ENCODE results near the gene CCDC77.
"Not testable (repeated sequence)": the region's sequence is repeated elsewhere in the genome, so short reads cannot be mapped to it uniquely, and the experiment has no call there.

The CCDC77 gene

DNA sequence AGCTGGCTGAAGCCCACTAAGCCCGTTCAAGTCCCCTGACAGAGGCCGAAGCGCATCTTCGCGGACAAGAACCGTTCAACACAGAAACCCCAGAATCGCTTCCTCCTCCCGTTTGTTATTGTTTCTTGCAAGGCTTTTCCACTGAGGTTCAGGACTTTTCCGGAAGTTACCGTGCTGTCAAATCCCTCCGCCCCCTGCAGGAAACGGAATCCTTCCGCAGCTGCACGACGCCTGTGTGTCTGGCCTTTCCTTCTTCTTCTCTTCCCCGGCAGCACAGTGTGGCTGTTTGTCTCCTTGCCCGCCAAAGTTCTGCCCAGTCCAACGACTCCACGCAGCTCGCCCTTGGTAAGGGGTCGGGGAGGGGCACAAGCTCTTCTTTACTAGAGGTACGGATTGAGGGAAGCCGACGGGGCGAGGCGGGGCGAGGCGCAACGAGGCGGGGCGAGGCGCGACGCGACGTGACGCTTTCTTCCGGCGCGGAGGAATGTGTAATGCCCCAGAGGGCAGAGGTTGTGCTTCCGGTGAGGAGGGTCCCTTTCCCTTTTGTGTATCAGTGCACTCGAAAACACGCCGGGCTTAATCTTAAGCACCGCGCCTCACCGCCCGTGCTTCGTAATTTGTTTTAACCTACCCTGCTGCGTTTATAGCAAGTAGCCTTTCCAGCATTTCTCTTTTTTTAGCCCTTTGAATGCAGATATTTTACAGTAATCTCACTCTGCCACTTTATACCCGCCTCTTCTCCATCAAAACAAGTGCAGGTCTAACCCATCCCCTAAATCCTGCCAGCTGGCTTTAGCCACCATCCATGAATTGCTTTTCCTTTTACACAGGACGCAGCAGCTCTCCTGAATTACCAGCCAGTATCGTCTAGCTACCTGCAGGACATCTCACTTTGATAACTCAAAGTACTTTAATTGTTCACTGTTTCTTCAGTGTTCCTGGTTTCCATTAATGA is 12.0 kb upstream of the CCDC77 start, which contains the start of gene KDM5A:
Gene KDM5A (minus strand): TSS at position 179 of the 955 bp plus-strand sequence. CDS start 229 bp downstream, outside the sequence.
- H3K27ac ChIP-seq (ENCODE audit: low read depth, low read length): peak within 1 kb of the TSS; percentile 98
- H3K27me3 ChIP-seq (ENCODE audit: control insufficient read depth, insufficient read depth, low read length): no peaks in the 10 kb centered on the region
- H3K4me1 ChIP-seq (ENCODE audit: control insufficient read depth, insufficient read depth, low read length): peaks cover 8% of the 10 kb centered on the region; the same call in 1 of the 2 replicates
- peak within 1 kb of the TSS; percentile 97 for H3K4me3 ChIP-seq (ENCODE audit: low read depth, low read length)
- H3K36me3 ChIP-seq (ENCODE audit: control insufficient read depth, insufficient read depth, low read length): peaks cover 10% of the 10 kb centered on the region
- no peaks in the 10 kb centered on the region for H3K9me3 ChIP-seq (ENCODE audit: control insufficient read depth, insufficient read depth, low read length)
- H3K9ac ChIP-seq (ENCODE audit: low read depth, low read length): peak within 1 kb of the TSS; percentile 93

- H3K4me3 ChIP-seq (ENCODE audit: low read depth, low read length): peak overlapping the region; percentile 99
- H3K36me3 ChIP-seq (ENCODE audit: control insufficient read depth, insufficient read depth, low read length): peaks cover 18% of the 10 kb centered on the region
- 0 out of 2 replicates have a peak, but pooled peaks cover 7% of the 10 kb centered on the region for H3K4me1 ChIP-seq (ENCODE audit: control insufficient read depth, insufficient read depth, low read length)
- no peak overlapping the region for H3K9ac ChIP-seq (ENCODE audit: low read depth, low read length)
- H3K9me3 ChIP-seq (ENCODE audit: control insufficient read depth, insufficient read depth, low read length): no peaks in the 10 kb centered on the region
- H3K27me3 ChIP-seq (ENCODE audit: control insufficient read depth, insufficient read depth, low read length): no peaks in the 10 kb centered on the region
- no peak overlapping the region for H3K27ac ChIP-seq (ENCODE audit: low read depth, low read length)
Observed at GRCh38 chr12:400828-401227, 616 bp upstream of the CCDC77 start.

DNA sequence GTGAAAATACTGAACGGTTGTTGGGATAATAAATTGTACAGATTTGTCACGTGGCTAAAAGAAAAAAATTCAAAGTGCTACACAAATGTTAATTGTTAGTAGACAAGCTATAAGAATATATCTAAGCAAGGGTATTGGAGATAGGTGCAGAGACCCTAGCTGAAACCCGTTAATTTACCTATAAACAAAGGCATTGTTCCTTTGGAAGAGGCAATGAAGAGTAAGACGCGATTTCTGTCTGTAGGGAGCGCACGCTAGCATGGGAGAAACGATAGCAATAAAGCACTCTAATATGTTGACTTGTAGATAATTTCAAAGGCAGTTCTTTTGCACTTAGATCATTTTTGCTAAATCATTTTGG is 565 bp downstream of the CCDC77 start:
- peak overlapping the region; percentile 90 for H3K9ac ChIP-seq (ENCODE audit: low read depth, low read length)
- H3K27ac ChIP-seq (ENCODE audit: low read depth, low read length): peak overlapping the region; percentile 86
- peak overlapping the region; percentile 99 for H3K4me3 ChIP-seq (ENCODE audit: low read depth, low read length)
- no peaks in the 10 kb centered on the region for H3K9me3 ChIP-seq (ENCODE audit: control insufficient read depth, insufficient read depth, low read length)
- H3K27me3 ChIP-seq (ENCODE audit: control insufficient read depth, insufficient read depth, low read length): no peaks in the 10 kb centered on the region
- H3K36me3 ChIP-seq (ENCODE audit: control insufficient read depth, insufficient read depth, low read length): peaks cover 30% of the 10 kb centered on the region
- H3K4me1 ChIP-seq (ENCODE audit: control insufficient read depth, insufficient read depth, low read length): 0 out of 2 replicates have a peak, but pooled peaks cover 7% of the 10 kb centered on the region

DNA sequence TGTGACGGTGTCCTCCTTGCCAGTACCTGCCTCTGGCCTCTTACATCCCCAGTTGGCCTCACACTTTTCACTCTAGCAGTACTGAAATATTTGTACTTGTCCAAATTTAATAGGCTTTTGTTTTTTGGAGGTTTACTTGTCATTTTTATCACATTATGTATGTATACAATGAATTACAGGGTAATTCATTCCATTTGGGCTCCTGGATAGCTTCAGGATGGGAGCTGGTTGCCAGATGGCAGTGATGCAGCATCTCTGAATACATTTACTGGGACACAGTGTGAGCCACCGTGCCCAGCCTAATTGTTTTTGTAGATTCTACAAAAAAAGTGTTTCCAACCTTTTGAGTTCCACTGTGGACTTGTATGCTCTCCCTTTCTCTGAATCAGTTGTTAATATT is 13.4 kb downstream of the CCDC77 start:
- no peak overlapping the region for H3K27ac ChIP-seq (ENCODE audit: low read depth, low read length)
- no peaks in the 10 kb centered on the region for H3K9me3 ChIP-seq (ENCODE audit: control insufficient read depth, insufficient read depth, low read length)
- H3K36me3 ChIP-seq (ENCODE audit: control insufficient read depth, insufficient read depth, low read length): peaks cover 76% of the 10 kb centered on the region
- H3K27me3 ChIP-seq (ENCODE audit: control insufficient read depth, insufficient read depth, low read length): no peaks in the 10 kb centered on the region
- H3K4me1 ChIP-seq (ENCODE audit: control insufficient read depth, insufficient read depth, low read length): no peaks in the 10 kb centered on the region
- H3K4me3 ChIP-seq (ENCODE audit: low read depth, low read length): no peak overlapping the region
- H3K9ac ChIP-seq (ENCODE audit: low read depth, low read length): no peak overlapping the region

DNA sequence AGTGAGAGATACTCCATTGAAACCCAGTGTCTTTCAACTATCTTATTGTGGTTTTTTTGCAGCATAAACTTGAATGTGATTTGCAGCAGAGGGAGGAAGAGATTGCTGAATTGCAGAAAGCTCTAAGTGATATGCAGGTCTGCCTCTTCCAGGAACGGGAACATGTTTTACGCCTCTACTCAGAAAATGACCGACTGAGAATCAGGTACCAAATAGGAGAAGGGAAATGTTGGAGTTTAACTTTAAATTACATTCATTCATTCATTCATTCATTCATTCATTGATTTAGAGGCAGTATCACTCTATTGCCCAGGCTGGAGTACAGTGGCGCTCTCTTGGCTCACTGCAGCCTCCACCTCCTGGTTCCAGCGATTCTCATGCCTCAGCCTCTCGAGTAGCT is 17.0 kb downstream of the CCDC77 start:
- Histone ChIP-seq H3K4me3 (ENCODE audit: low read depth, low read length) (no peak overlapping the region), H3K27ac (ENCODE audit: low read depth, low read length) (no peak overlapping the region), H3K27me3 (ENCODE audit: control insufficient read depth, insufficient read depth, low read length) (no peaks in the 10 kb centered on the region), H3K4me1 (ENCODE audit: control insufficient read depth, insufficient read depth, low read length) (no peaks in the 10 kb centered on the region), H3K36me3 (ENCODE audit: control insufficient read depth, insufficient read depth, low read length) (peaks cover 59% of the 10 kb centered on the region), H3K9ac (ENCODE audit: low read depth, low read length) (no peak overlapping the region), H3K9me3 (ENCODE audit: control insufficient read depth, insufficient read depth, low read length) (no peaks in the 10 kb centered on the region)

GRCh38 chr12:422526-422925 is 21.1 kb downstream of the CCDC77 start:
- H3K4me1 ChIP-seq (ENCODE audit: control insufficient read depth, insufficient read depth, low read length): no peaks in the 10 kb centered on the region
- H3K9ac ChIP-seq (ENCODE audit: low read depth, low read length): no peak overlapping the region
- H3K4me3 ChIP-seq (ENCODE audit: low read depth, low read length): no peak overlapping the region
- no peak overlapping the region for H3K27ac ChIP-seq (ENCODE audit: low read depth, low read length)
- no peaks in the 10 kb centered on the region for H3K27me3 ChIP-seq (ENCODE audit: control insufficient read depth, insufficient read depth, low read length)
- no peaks in the 10 kb centered on the region for H3K9me3 ChIP-seq (ENCODE audit: control insufficient read depth, insufficient read depth, low read length)
- H3K36me3 ChIP-seq (ENCODE audit: control insufficient read depth, insufficient read depth, low read length): peaks cover 64% of the 10 kb centered on the region

- not testable (repeated sequence) for H3K27ac ChIP-seq (ENCODE audit: low read depth, low read length); H3K27me3 ChIP-seq (ENCODE audit: control insufficient read depth, insufficient read depth, low read length); H3K9me3 ChIP-seq (ENCODE audit: control insufficient read depth, insufficient read depth, low read length); H3K4me3 ChIP-seq (ENCODE audit: low read depth, low read length); H3K9ac ChIP-seq (ENCODE audit: low read depth, low read length); H3K4me1 ChIP-seq (ENCODE audit: control insufficient read depth, insufficient read depth, low read length)
- H3K36me3 ChIP-seq (ENCODE audit: control insufficient read depth, insufficient read depth, low read length): peaks cover 87% of the 10 kb centered on the region
Observed at GRCh38 chr12:435737-436136, 34.3 kb downstream of the CCDC77 start.

DNA sequence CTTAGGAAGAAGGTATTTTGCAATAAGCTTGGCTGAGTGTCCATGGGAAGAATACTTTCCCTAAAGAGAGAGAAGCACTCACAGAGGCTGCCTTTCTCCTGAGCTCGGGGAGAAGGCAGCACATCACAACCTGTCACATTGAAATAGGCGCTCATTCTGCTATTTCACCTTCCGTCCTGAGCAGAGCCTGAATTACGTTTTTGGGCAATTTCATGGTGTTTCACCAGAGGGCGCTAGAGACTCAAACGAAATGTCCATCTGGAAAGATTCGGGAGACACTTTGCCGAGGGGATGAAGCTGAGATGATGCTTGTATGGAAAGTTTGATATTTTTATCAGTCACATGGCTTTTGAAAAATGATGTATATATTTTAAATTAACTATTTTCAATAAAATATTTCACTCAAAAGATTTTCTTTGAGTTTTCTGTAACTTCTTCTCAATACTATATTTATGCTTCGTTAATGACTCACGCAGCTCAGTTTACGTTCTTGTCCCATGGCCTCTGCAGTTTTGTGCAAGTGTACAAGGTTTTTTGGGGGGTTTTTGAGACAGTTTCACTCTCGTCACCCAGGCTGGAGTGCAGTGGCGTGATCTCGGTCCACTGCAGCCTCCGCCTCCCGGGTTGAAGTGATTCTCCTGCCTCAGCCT is 40.9 kb downstream of the CCDC77 start:
- no peak overlapping the region for H3K9ac ChIP-seq (ENCODE audit: low read depth, low read length)
- H3K9me3 ChIP-seq (ENCODE audit: control insufficient read depth, insufficient read depth, low read length): no peaks in the 10 kb centered on the region
- H3K27ac ChIP-seq (ENCODE audit: low read depth, low read length): no peak overlapping the region
- H3K4me3 ChIP-seq (ENCODE audit: low read depth, low read length): no peak overlapping the region
- H3K27me3 ChIP-seq (ENCODE audit: control insufficient read depth, insufficient read depth, low read length): no peaks in the 10 kb centered on the region
- H3K4me1 ChIP-seq (ENCODE audit: control insufficient read depth, insufficient read depth, low read length): no peaks in the 10 kb centered on the region
- H3K36me3 ChIP-seq (ENCODE audit: control insufficient read depth, insufficient read depth, low read length): peaks cover 44% of the 10 kb centered on the region

DNA sequence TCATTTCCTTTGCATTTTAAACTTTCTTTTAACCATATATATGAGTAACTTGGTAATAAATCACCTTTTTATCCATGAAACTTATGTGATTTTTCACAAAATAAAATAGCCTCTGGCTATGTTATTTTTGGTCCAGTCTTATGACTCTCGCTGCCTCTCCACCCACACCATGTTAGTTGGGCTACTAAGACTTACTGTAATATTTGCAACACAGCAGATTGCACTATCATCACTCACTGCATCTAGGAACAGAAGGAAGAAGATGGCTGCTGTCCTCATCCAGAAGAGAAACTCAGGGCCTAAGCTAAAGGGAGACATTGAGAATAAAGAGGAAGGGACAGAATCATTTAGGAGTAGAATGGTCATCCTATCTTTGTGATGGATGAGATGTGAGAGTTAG is 45.7 kb downstream of the CCDC77 start:
- H3K9me3 ChIP-seq (ENCODE audit: control insufficient read depth, insufficient read depth, low read length): peaks cover 14% of the 10 kb centered on the region
- no peak overlapping the region for H3K27ac ChIP-seq (ENCODE audit: low read depth, low read length)
- H3K4me1 ChIP-seq (ENCODE audit: control insufficient read depth, insufficient read depth, low read length): no peaks in the 10 kb centered on the region
- H3K27me3 ChIP-seq (ENCODE audit: control insufficient read depth, insufficient read depth, low read length): no peaks in the 10 kb centered on the region
- no peak overlapping the region for H3K9ac ChIP-seq (ENCODE audit: low read depth, low read length)
- H3K4me3 ChIP-seq (ENCODE audit: low read depth, low read length): no peak overlapping the region
- H3K36me3 ChIP-seq (ENCODE audit: control insufficient read depth, insufficient read depth, low read length): peaks cover 9% of the 10 kb centered on the region

- Histone ChIP-seq H3K9ac (ENCODE audit: low read depth, low read length) (no peak overlapping the region), H3K4me1 (ENCODE audit: control insufficient read depth, insufficient read depth, low read length) (no peaks in the 10 kb centered on the region), H3K9me3 (ENCODE audit: control insufficient read depth, insufficient read depth, low read length) (peaks cover 23% of the 10 kb centered on the region), H3K27me3 (ENCODE audit: control insufficient read depth, insufficient read depth, low read length) (no peaks in the 10 kb centered on the region), H3K27ac (ENCODE audit: low read depth, low read length) (no peak overlapping the region), H3K36me3 (ENCODE audit: control insufficient read depth, insufficient read depth, low read length) (no peaks in the 10 kb centered on the region), H3K4me3 (ENCODE audit: low read depth, low read length) (no peak overlapping the region)
Observed at GRCh38 chr12:449203-449602, 47.8 kb downstream of the CCDC77 start.

DNA sequence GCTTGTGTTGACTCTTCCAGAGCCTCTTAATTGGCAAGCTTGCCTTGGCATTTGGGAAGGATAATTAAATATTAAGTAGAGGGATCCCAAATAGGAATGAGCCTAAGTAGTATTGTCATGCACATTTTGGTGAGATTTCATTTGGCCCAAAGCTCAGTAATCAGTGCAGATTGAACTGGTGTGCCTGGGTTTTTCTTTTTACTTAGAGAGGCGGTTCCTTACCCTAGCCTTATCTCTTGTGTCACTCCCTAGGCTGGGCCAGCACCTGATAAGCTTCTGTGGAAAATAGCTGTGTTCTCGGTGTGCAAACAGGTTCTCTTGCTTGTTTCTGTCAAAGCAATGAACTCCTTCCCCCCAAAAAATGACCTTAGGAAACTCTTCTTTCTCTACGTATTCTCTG is 49.0 kb downstream of the CCDC77 start:
- Histone ChIP-seq H3K4me3 (ENCODE audit: low read depth, low read length) (no peak overlapping the region), H3K9me3 (ENCODE audit: control insufficient read depth, insufficient read depth, low read length) (peaks cover 23% of the 10 kb centered on the region), H3K9ac (ENCODE audit: low read depth, low read length) (no peak overlapping the region), H3K36me3 (ENCODE audit: control insufficient read depth, insufficient read depth, low read length) (no peaks in the 10 kb centered on the region), H3K27ac (ENCODE audit: low read depth, low read length) (no peak overlapping the region), H3K27me3 (ENCODE audit: control insufficient read depth, insufficient read depth, low read length) (no peaks in the 10 kb centered on the region), H3K4me1 (ENCODE audit: control insufficient read depth, insufficient read depth, low read length) (no peaks in the 10 kb centered on the region)
